Ishikawa (cell line): ENCODE data around the gene SBNO2.

ENCODE experiments used
- CEBPB ChIP-seq: IDR thresholded peaks from 2 replicates; pipeline ENCODE4 v1.6.1; 2012
- CREB1 ChIP-seq: IDR thresholded peaks from 2 replicates; pipeline ENCODE4 v1.6.1; 2012; ENCODE audit warnings: low read depth
- EGR1 ChIP-seq: IDR thresholded peaks from 2 replicates; pipeline ENCODE4 v1.6.1; 2012
- EP300 ChIP-seq: IDR thresholded peaks from 2 replicates; pipeline ENCODE4 v1.6.1; 2012; ENCODE audit warnings: borderline replicate concordance
- FOXM1 ChIP-seq: IDR thresholded peaks from 2 replicates; pipeline ENCODE4 v1.6.1; 2012; ENCODE audit warnings: low read depth, borderline replicate concordance
- MAX ChIP-seq: IDR thresholded peaks from 2 replicates; pipeline ENCODE4 v1.6.1; 2012
- NFIC ChIP-seq: IDR thresholded peaks from 2 replicates; pipeline ENCODE4 v1.6.1; 2012
- RAD21 ChIP-seq: IDR thresholded peaks from 2 replicates; pipeline ENCODE4 v1.6.1; 2012; ENCODE audit warnings: low read depth
- REST ChIP-seq: IDR thresholded peaks from 2 replicates; pipeline ENCODE4 v1.6.1; 2012; ENCODE audit warnings: low read depth, mild to moderate bottlenecking
- TAF1 ChIP-seq: IDR thresholded peaks from 2 replicates; pipeline ENCODE4 v1.6.1; 2012; ENCODE audit warnings: low read depth, mild to moderate bottlenecking
- TCF12 ChIP-seq: IDR thresholded peaks from 2 replicates; pipeline ENCODE4 v1.6.1; 2012; ENCODE audit warnings: low read depth
- TEAD4 ChIP-seq: IDR thresholded peaks from 2 replicates; pipeline ENCODE4 v1.6.1; 2012
- USF1 ChIP-seq: IDR thresholded peaks from 2 replicates; pipeline ENCODE4 v1.6.1; 2012
- YY1 ChIP-seq: IDR thresholded peaks from 2 replicates; pipeline ENCODE4 v1.6.1; 2012; ENCODE audit warnings: low read depth
- ZBTB7A ChIP-seq: IDR thresholded peaks from 2 replicates; pipeline ENCODE4 v1.6.1; 2012; ENCODE audit warnings: low read depth

SBNO2 gene

GRCh38 chr19:1087813-1088415, 86.2 kb downstream of the SBNO2 start:
- TF ChIP-seq USF1, result no peak
- no peak for TF ChIP-seq EP300
- no peak for TF ChIP-seq TCF12
- TF ChIP-seq FOXM1, result no peak
- no peak for TF ChIP-seq TAF1
- TF ChIP-seq ZBTB7A, result no peak

- TF ChIP-seq CREB1 (no peak), EP300 (no peak), TCF12 (no peak), MAX (no peak), RAD21 (no peak), USF1 (no peak), REST (no peak)
Observed at GRCh38 chr19:1086613-1087012, 87.5 kb downstream of the SBNO2 start.

GRCh38 chr19:1085676-1086442, 88.2 kb downstream of the SBNO2 start:
- no peak for TF ChIP-seq EP300
- no peak for TF ChIP-seq USF1
- TF ChIP-seq MAX, result no peak
- no peak for TF ChIP-seq YY1
- TF ChIP-seq TCF12, result no peak
- no peak for TF ChIP-seq ZBTB7A
- no peak for TF ChIP-seq CREB1
- TF ChIP-seq FOXM1, result no peak
- no peak for TF ChIP-seq TEAD4
- no peak for TF ChIP-seq RAD21
- TF ChIP-seq NFIC, result no peak
- TF ChIP-seq CEBPB, result no peak
- no peak for TF ChIP-seq TAF1
- TF ChIP-seq EGR1, result no peak
- no peak for TF ChIP-seq REST

GRCh38 chr19:1085053-1085658, 88.9 kb downstream of the SBNO2 start:
- TF ChIP-seq CREB1 (no peak), RAD21 (no peak)

GRCh38 chr19:1084024-1084868, 89.8 kb downstream of the SBNO2 start:
- TF ChIP-seq EGR1 (no peak), NFIC (no peak), REST (no peak), CREB1 (no peak), FOXM1 (no peak), USF1 (no peak), RAD21 (no peak), CEBPB (no peak), ZBTB7A (no peak), EP300 (no peak), MAX (no peak), TEAD4 (no peak), TAF1 (no peak), TCF12 (no peak), YY1 (no peak)
